Prostate gland (tissue), 2 donors: ENCODE measurements around the gene TNRC6A.

Experiments
- CTCF ChIP-seq, 4 experiments: fragments of 200-600 bp in 2 of 4; fragments of 450-650 bp in 2 of 4; sonication (generic) in 2 of 4; IDR thresholded peaks; 1 replicate in 3 of 4; 2 replicates in 1 of 4; pipeline ENCODE4 v1.5.1; 2016 to 2019; ENCODE audit warnings: antibody characterized with exemption in 4 of 4, mild to moderate bottlenecking in 2 of 4, moderate library complexity in 2 of 4
- POLR2A ChIP-seq: fragments of 450-650 bp; IDR thresholded peaks from one replicate; pipeline ENCODE4 v1.6.1; 2016; ENCODE audit warnings: antibody characterized with exemption, mild to moderate bottlenecking
- POLR2AphosphoS5 ChIP-seq: sonication (generic); formaldehyde crosslinking; IDR thresholded peaks from one replicate; pipeline ENCODE4 v1.6.1; 2017; ENCODE audit warnings: antibody characterized with exemption

- TF ChIP-seq CTCF (IDR thresholded peaks at IDR 0.05) (no peak), POLR2A (no peak), POLR2AphosphoS5 (no peak)
Observed at GRCh38 chr16:24869033-24869432, 139.6 kb downstream of the TNRC6A start.
